Stimulated activated CD8-positive, alpha-beta memory T cell treated with anti-CD3 and anti-CD28 coated beads, Interleukin-15, amount 100 ng/mL, for 48 hours (primary cell): ENCODE data around the gene FCRL6.

Experiments used
- DNase-seq, 2 donors: peaks; one replicate each; pipeline ENCODE4 v3.0.0-alpha.2; 2020; ENCODE audit warnings: low read depth in 2 of 2

The FCRL6 gene

DNA sequence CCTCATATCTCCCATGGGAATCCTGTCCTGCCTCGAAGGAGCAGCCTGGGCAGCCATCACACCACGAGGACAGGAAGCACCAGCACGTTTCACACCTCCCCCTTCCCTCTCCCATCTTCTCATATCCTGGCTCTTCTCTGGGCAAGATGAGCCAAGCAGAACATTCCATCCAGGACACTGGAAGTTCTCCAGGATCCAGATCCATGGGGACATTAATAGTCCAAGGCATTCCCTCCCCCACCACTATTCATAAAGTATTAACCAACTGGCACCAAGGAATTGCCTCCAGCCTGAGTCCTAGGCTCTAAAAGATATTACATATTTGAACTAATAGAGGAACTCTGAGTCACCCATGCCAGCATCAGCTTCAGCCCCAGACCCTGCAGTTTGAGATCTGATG, 33.2 kb downstream of the FCRL6 start:
- no peak for DNase-seq

DNA sequence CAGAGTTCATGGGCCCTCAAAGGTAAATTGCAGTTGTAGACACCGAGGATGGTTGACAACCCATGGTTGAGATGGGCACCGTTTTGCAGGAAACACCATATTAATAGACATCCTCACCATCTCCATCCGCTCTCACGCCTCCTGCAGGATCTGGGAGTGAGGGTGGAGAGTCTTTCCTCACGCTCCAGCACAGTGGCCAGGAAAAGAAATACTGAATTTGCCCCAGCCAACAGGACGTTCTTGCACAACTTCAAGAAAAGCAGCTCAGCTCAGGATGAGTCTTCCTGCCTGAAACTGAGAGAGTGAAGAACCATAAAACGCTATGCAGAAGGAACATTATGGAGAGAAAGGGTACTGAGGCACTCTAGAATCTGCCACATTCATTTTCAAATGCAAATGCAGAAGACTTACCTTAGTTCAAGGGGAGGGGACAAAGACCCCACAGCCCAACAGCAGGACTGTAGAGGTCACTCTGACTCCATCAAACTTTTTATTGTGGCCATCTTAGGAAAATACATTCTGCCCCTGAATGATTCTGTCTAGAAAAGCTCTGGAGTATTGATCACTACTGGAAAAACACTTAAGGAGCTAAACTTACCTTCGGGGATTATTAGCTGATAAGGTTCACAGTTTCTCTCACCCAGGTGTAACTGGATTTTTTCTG, 33.8 kb downstream of the FCRL6 start:
- no peak for DNase-seq

DNA sequence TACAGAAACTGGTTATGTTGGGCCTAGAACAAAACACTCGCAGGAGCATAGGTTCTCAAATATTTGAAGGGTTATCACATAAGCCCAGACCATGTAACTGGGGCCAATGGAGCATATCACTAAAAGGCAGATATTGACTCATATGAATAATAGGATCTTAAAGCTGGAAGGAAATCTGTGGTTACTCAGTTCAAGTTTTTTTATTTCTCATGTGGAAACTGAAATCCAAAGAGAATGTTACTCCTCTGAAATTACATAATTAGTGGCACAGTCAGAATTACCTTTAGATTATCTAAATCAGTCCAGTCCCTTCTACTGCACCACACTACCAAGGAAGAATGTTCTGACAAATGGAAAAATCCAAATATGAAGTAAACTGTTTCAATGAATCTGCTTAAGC, 36.6 kb downstream of the FCRL6 start:
- DNase-seq = no peak

DNA sequence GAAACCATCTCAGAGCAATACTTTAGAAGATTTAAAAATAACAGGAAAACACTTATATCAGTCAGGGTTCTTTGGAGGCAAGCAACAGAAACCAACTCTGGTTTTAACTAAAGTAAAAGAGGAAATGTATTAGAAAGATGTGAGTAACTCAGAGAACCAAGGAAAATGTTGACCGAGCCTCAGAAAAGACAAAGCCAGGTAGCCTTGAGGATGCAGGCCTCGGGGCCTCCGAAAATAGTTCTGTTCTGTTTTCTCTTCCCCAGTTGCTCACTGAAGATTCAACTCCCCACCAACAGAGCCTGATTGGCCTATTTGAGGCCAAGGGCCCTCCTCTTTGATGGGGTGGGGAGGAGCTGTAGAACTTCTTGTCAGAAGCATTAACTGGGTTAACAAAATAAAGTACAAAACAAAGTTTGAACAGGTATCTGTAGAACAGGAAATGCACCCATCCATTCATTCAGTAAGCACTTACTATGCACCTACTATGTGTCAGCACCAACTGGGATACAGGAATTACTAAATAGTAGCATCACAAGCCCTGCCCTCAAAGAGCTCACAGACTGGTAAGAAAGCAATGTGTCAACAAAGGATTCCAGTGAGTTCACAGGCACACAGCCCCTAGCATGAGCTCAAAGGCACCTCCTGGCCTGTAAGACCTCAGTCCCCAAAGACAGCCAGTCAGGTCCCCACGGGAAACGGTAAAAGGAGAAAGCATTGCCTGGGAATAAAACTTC, 37.1 kb downstream of the FCRL6 start:
- no peak for DNase-seq

DNA sequence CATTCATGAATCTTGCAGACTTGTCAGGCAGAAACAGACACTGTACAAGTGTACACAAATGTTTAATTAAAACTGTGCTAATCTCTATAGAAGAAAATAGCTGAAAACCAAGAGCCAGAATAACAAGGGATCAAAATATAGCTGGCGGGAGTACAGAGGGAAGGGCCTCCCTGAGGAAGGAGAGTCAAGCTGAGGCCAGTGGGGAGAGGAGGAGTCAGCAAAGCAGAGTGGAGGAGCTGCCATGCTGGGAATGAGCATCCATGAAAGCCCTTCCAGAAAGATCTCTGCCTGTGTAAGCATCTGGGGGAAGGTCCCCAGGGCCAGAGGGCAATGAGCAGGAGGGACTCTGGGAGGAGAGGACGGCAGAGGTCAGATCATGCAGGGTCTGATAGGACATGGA, 39.6 kb downstream of the FCRL6 start:
- no peak for DNase-seq

DNA sequence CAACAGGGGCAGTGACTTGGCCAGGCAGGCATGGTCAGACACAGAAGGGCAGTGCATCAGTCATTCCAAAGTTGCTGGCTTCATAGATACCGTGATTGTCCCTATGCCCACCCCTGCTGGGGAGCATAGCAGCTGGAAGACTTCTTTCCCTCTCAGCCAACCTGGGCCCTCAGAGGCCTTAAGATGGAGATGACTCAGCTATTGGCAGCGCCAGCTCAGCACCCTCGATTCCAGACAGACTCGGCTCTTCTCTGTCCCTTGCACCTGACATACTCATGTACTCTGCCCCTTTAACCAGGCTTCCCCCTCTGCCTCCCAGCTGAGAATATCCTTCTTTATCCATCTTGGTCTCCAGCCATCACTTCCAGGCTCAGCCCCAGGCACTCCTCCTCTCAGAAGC, 41.3 kb downstream of the FCRL6 start:
- no peak for DNase-seq

DNA sequence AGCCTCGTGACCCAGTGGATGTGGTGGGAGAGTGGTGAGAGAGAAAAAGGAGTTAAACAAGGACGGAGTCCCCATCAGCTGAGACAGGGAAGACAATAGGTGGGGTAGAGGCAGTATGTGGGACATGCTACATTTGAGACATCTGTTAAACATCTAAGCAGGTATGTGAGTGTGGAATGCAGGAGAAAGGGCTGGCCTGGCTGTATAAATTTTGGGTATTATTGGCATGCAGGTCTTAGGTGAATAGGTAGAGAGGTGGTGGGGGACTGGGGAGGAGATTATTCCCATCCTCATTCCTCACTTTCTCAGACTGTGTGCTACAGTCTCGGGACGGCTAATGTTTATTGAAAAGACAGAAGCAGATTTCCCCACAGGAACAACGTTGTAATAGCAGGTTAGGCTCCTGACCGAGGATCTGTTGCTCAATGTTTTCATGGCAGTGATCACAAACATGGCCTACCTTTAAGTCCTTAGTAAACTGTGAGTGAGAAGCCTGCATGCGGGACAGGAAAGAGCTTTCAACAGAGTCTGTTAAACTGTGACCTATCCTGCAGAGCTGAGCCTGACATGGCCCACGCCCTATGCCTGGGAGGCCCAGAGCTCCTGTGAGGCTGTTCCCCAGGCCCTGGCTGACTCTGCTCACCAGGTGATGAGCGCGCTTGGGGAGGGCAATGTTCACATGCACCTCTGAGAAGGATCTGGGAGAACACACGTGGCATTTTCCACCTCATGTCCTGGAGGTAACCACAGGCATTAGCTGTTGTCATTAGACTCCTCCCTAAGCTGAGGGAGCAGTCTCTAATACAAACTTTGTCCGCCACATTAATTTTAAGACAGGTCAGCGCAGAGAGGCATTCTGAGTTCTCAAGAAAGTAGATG, 43.8 kb downstream of the FCRL6 start:
- no peak for DNase-seq

DNA sequence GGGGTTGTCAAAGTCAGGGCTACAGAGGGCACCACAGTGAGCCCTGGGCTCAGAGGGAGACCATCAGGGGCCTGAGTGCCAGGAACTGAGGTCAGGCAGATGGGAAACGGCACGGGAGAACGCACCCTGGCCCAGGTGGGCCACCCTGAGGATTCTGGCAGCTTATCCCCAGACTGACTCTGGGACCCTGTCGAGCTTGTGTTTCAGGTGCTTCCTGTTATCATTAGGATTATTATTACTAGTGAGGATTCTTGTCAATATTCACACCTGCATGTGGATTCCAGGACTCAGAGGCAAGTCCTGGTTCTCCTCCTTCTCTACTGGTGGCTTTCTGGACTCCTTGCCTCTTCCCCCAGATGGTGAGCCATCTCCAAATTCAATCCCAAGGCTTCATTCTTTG, 45.1 kb downstream of the FCRL6 start:
- DNase-seq = no peak

DNA sequence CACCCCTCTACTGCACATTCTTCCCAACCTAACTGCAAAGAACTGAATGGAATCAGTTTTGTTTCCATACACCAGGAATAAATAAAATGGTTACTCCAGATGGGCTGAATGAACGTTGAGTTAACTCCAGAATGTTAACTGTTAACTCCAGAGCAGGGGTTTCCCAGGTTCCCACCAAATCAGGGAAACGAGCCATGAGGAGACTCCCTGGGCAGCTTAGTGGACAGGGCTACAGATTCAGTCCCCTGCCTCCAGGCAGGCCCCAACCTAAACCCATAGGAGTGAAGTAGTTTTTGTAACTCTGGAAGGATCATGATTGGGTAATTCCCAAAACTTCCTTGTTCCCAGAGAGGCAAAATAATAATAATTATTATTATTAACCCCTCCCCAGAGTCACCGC, 46.2 kb downstream of the FCRL6 start:
- no peak for DNase-seq

DNA sequence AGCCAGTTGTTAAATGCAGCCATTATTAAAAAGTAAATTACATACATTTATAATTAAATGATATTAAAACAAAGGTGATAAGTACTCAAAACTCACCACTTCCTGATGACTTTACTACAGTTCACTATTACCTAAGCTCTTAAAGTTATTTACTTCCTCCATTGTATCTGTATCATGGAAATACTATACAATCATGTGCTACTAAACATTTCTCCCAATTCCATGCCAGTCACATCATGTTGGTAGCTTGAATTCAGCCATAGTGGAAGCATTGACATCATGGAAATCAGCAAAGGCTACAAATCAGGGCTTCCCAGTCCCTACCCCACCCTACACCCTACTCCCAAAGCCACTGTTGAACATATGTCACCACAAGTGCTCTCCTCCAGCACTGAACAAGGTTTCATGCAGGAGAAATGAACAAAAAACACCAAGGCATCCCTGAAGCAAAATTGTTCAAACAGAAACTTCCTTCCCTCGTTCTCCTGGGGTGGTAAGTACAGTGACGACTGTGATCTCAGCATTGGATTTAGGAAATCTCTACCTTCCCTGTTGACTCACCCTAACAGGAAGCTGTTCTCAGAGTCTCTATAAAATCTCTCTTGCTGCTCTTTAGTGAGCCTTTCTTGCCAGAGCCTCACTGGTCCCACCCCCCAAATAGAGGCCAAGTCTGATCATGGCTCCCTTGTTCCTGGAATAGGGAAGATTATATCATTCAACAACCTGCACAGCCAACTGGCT, 47.6 kb downstream of the FCRL6 start:
- no peak for DNase-seq

DNA sequence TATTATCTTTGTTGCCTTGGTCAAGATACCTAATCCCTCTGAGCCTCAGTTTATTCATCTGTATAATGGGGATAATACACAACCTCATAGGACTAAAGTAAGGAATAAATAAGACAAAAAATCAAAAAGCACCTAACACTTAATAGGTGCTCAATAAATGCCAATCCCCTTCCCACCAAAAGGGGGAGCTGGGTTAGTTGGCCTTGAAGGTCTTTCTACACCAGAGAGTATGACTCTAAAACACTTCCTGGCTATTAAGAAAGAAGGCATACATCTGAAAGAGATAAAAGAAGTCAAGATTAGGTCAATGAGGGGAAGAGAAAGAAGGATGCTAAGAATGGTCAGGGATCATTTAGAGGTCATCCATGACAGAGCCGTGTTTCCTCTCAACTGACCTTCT, 49.2 kb downstream of the FCRL6 start:
- DNase-seq = no peak

DNA sequence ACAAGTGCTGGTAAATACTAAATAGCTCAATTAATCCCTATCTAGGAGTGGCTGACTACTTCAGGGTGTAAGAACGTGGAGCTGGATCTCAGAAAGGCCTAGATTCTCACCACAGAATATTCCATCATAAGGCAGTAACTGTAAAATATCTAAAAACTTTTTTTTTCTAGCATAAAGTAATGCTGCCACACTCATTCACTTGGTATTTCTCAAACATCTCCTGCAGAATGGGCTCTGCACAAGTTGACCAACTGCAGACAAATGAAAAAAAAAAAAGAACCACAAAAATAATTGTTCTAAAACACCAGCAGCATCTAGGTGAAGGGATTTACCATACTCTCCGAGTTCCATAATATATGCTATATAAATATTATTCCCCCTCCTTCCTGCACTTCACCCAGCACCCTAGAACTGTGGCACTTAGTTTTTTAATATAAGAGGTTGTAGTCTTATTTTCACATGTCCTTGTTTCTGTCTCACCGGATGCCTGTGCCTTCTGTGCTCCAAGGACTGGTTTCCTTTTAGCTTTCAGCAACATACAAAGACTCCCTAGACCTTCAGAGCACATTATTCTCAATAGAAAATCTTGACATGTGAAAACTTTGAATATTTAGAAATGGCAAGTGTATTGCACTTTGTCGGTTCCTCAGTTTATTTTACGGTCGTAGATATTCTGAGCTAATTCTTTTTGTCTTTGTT, 51.4 kb downstream of the FCRL6 start:
- no peak for DNase-seq

DNA sequence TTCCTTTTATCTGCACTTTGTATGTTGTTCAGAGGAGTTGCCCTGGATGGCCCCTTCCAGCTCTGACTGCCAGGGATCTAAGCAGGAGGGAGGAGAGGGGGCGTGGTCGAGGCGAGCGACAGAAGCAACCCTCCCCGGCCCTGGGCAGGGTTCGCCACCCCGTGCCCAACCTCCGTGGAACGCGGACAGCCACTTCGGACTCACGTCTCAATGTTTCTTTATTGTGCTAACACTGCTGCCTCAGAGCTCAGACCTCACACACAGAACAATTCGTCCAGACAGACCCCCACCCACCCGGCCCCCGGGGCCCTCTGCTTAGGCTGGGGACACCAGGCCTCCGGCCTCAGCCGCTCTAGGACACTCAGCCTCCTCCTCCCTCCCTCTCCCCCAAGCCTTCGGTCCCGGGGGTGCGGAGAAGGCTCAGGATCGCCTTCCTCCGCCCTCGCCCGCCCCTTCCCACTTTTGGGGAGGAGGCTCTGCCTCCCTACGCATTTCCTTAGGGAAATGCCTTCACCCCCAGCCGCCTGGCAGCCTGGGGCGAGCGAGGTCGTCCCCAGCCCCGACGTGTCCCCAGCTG, 52.0 kb downstream of the FCRL6 start:
- DNase-seq = no peak

DNA sequence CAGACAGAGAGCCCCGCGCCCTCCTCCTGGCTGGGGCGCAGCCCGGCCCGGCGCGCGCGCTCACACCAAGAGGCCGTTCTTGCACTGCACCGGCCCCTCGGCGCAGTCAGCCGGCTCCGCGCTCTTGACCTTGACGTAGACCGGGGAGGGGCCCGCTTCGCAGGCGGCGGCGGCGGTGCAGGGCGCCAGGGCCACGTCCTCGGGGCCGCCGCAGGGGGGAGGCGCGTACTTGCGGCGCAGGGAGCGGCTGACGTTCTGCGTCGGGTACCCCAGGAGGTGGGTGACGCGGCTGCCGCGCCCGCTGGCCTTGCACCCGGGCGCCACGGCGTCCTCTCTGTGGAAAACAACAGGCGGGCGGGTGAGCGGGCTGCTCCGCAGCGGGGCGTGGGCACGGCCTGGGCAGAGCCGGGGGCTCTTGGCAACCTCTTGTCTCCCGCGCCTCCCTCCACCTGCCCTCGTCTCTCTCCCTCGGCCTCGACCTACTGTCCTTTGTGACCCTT, 52.6 kb downstream of the FCRL6 start:
- peak; percentile 73 to 80 for DNase-seq

DNA sequence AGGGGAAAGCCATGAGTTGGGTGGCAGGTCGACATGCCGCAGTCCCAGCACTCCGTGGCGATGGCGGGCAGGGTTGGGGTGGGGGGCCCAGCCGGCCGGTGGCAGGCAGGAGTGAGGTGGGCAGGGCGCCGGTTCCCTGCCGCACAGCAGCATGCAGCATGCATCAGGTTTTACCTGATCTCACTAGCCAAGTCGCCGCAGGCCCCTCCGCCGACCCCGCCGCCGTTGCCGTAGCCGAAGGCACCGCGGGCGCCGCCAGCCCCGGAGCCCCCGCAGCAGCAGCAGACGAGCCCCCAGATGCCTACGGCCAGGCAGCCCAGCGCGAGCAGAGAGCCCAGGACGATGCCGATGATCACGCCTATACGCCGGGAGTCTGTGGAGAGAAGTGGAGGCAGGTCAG, 53.5 kb downstream of the FCRL6 start:
- no peak for DNase-seq

DNA sequence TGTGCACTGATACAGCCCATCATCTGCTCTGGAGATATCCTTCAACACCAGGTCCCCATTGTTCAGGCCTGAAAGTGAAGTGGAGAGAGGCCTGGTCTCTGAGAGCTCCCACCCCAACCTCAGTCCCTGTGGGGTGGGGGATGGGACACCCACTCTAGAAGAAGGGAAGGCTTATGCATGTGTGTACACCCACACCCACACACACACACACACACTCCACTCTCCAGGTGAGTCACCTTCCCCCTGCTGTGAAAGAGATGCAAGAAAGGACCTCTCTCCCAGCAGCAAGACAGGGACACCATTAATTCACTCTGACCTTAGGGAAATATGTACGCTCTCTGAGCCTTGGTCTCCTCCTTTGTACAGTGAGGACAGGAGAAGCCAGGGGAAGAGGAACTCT, 54.4 kb downstream of the FCRL6 start:
- DNase-seq = no peak

DNA sequence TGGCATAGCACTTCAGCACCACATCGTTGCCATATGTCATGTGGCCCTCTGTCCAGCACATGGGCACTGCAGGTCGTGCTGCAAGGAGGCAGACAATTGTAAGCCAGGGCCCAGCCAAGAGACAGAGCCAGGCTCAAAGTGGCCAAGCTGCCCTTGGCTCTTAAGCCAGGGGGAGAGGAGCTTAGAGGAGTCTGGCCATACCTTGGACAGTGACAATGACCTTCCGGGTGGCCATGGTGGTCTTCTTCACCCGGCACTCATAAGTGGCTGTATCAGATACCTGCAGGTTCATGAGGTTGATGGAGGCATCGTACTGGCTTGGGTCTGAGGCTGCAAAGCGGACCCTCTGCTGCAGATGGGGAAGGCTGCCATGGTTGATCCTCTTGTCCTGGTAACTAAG, 55.7 kb downstream of the FCRL6 start:
- no peak for DNase-seq

DNA sequence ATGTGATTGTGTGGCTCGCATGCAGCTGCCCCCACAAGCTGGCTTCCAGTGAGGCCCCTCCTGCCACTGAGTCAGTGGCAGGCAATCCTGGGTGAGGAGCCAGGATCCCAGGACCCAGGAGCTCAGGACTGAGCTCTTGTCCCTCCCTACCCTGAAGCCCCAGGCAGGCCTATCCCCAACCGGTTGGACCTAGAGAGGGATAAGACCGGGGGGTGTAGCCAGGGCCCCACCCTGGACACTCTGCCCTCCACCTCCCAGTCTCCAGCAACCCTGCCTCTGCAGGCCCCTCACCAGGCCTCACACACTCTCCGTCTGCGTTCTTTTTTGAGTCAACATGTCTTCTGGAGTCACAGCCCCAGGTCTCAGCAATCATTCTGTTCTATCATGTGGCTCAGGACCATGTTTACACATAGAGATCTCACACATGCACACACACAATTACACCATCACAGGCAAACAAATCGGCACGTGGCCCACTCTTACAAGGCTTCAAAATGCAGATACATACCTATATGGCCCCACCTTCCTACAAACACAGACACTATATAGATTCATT, 57.7 kb downstream of the FCRL6 start:
- no peak for DNase-seq

DNA sequence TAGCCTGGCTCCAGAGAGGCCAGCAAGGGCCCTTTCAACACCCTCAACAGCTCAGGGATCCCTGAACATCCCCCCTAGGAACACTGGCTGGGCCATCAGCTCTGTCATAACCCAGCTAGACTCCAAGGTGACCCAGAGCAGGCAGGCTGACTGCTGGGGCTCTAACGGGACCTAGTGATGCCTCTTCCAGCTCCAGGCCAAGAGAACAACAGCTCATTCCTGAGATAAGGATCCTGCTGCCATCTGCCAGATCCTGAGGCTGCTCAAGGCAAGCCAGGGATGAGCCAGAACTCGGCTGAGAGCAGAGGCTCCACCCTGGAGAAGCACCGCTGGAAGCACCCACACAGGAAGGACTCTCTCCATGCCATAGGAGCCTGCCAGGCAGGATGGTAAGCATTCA, 58.3 kb downstream of the FCRL6 start:
- DNase-seq = no peak

DNA sequence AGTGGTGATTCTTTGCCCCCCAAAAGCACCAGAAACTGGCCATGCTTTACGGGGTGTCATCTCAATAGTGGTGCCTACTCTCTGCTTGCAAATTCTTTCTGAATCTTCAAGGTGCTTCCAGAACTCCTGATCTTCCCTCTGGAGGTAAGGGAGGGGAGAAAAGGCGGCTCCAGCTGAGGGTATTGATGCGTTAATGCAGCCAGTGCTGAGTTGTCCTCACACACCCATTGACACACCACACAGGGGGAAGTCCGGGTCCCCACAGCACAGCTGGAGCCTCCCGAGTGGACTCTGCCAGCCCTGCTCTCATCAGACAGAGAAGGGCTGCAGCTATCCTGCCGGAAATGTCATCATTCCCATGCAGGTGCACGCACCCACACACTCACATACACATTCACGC, 59.1 kb downstream of the FCRL6 start:
- no peak for DNase-seq

DNA sequence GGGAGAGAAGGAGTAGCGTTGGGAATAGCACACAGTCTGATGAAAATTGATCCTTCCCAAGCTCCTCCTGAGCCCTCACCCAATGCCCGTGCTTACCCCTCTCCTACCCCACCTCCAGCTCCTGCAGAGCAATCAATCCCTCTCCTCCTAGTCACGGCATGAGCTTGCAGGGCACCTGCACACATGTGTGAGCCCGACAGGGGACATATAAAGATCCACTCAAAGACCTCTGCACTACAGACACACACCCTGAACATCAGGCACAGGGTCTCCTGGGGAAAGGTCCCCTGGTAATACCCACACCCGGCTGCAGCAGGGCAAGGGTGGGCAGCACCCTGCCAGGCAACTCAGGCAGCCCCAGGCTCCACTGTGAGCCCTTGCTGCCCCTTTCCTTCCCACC, 59.9 kb downstream of the FCRL6 start:
- DNase-seq = no peak
